Activated T-helper 17 cell treated with anti-CD3 and anti-CD28 coated beads, Interleukin-2, amount 50 U/mL, for 72 hours (primary cell): Measurements from ENCODE around the gene B3GNT9. TPM values are rescaled to one million over a fixed set of nuclear protein-coding genes. Genes with fewer than 3 reads are reported as not detected.

Experiments
- ATAC-seq: fragments of 150-1000 bp; cut with Tn5 transposase; replicated peaks from 2 replicates; pipeline ENCODE4 v1.10.0; 2021; ENCODE audit warnings: mild to moderate bottlenecking, moderate library complexity
- H3K27ac Mint-ChIP-seq: one replicate; pipeline ENCODE4 v1.8.0; 2022; ENCODE audit warnings: mixed read lengths
- H3K27me3 Mint-ChIP-seq: one replicate; pipeline ENCODE4 v1.8.0; 2022; ENCODE audit warnings: mixed read lengths
- H3K36me3 Mint-ChIP-seq: one replicate; pipeline ENCODE4 v1.8.0; 2022; ENCODE audit warnings: low read depth, mild to moderate bottlenecking, mixed read lengths
- H3K4me1 Mint-ChIP-seq: one replicate; pipeline ENCODE4 v1.8.0; 2022; ENCODE audit warnings: mixed read lengths
- H3K4me3 Mint-ChIP-seq: one replicate; pipeline ENCODE4 v1.8.0; 2022; ENCODE audit warnings: mild to moderate bottlenecking, mixed read lengths
- H3K9me3 Mint-ChIP-seq: one replicate; pipeline ENCODE4 v1.8.0; 2022; ENCODE audit warnings: mixed read lengths
- total RNA-seq, 2 donors: library from RNA; stranded (reverse); gene quantifications; one replicate each; pipeline ENCODE4 v1.2.3, GENCODE V29; 2022

B3GNT9 gene
- total RNA-seq, 2 donors from 2014 or later = 8.3 to 12.3 TPM

DNA sequence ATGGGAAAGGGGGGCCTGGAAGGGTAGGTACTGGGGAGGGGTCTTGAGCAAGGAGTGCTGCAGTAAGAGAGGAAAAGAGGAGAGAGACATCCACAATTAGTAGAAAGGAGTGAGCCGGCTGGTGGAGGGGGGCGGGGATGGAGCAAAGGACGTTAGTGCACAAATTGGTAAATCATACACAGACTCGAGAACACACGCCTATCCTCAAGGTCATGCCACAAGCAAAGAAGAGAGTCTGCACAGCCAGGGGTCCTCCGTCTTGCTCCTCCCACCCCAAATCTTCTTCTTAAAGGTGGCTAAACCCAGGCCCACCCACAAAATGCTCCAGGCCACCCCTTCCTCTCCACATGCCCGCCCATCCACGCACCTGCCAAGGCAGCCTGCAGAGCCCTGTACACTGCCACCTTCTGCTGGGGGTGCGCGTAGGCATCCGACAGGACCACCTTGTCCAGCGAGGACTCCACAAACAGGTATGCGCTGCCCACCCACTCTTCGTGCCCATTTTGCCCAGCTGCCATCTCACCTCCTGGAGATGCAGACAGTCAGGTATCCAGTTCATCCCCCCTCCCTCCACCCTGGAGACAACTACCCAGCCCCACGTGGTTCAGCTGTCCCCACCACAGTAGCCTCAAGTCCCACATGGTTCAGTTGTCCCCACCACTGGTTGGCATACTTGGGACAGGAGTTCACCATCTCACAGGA is 5.5 kb upstream of the B3GNT9 start:
- Mint-ChIP-seq H3K36me3 (peaks cover 53% of the 10 kb centered on the region), H3K9me3 (no peaks in the 10 kb centered on the region), H3K27me3 (no peaks in the 10 kb centered on the region), H3K4me3 (peak overlapping the region; percentile 94), H3K27ac (no peak overlapping the region), H3K4me1 (peaks cover 38% of the 10 kb centered on the region)
- no peak for ATAC-seq

DNA sequence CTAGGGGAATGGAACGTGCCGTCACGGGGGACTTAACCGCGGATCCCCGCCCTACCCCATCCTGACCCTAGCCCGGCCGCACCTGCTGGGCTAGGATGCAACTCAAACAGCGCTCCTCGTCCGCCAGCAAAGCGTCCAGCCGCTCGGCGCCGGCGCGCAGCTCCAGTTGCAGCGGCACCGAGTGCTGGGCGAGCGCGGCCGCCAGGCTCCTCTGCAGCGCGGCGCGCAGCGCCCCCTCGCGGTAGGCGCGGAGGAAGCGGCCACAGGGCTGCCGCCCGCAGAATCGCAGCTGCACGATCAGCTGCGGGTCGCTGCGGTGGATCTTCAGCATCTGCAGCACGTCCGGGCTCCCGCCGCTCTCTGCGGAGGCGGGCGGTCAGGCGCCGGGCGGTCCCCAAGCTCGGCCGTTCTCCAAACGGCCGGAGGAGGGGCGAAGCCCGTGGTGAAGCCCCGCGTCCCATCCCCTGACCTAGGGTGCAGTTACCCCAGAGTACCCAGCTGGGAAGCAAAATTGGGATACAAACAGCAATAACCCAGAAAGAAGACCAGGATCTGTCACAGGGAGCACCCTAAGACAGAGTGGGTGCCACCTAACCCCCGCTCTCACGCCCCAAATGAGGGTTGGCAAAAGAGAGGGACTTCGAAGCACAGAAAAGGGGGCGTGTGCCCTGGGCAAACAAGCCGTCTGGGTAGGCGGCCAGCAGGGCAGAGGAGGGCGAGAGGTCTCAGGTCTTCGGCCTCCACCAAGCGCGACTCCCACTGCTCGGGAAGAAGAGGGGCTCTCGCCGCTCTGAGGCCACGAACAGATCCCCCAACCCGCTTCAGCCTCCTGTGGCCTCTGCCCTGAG is 4.7 kb upstream of the B3GNT9 start:
- peaks cover 46% of the 10 kb centered on the region for H3K36me3 Mint-ChIP-seq
- H3K27ac Mint-ChIP-seq = no peak overlapping the region
- H3K9me3 Mint-ChIP-seq = no peaks in the 10 kb centered on the region
- H3K4me1 Mint-ChIP-seq = peaks cover 38% of the 10 kb centered on the region
- peak overlapping the region; percentile 94 for H3K4me3 Mint-ChIP-seq
- H3K27me3 Mint-ChIP-seq = no peaks in the 10 kb centered on the region
- peak; percentile 35 for ATAC-seq

DNA sequence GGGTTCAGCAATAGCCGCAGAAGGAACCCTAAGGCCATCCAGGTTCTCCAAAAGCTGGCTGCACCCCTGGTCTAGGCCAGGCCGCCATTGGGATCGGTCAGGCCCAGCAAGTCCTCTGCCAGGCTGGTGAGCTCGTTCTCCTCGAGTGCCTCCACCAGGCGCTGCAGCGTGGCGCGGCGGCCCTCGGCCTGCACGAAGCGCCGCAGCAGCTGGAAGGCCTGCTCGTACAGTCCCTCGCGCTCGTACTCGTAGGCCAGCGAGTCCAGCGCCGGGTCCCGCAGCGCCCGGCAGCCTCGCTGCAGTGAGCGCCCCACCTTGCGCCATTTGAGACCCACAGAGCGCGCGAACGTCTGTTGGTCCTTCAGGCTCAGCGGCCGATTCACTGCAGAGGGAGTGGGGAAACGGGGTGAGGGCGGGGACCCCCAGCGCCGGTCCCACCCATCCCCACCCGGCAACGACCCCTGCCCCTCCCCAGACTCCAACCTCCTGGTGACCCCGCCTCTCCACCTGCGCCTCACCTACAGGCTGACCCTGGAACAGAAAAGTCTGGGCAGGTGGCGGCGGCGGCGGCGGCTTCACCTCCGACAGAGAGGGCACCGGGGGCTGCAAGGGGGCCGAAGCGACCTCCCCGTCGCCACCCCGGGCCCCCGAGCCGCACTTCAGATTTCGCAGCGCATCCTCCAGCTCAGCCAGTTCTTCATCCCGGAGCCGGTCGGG is 3.9 kb upstream of the B3GNT9 start:
- ATAC-seq = no peak
- no peak overlapping the region for H3K27ac Mint-ChIP-seq
- H3K4me3 Mint-ChIP-seq = peak overlapping the region; percentile 94
- peaks cover 38% of the 10 kb centered on the region for H3K4me1 Mint-ChIP-seq
- H3K27me3 Mint-ChIP-seq = no peaks in the 10 kb centered on the region
- H3K9me3 Mint-ChIP-seq = no peaks in the 10 kb centered on the region
- peaks cover 39% of the 10 kb centered on the region for H3K36me3 Mint-ChIP-seq

DNA sequence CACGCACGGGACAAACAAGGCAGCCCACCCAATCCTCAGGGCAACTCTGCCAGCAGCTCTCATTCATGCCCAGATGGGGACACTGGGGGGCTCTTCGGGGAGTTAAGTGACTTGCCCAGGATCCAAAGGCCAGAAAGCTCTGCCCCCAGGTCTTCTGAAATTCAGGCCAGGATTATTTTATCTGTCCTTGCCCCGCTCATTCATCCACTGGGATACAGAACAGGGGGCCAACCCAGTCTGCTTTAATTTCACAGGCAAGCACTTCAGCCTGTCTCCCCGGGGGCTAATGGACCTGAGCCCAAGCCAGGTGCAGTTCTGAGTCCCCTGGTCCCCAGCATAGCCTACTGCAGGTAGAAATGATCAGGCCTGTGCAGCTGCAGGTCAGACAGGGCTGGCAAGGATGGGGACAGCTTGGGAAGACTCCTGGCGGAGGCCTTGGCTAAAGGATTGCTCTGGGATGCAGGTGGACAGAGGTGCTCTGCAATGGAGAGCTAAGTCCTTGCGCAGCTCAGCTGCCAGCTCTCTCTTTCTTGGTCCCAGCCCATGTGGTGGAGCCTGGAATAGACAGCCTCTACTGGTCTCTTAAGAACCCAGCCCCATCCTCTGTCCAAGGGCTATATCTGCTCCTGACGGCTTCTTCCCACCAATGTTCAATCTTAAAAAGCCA is 766 bp upstream of the B3GNT9 start:
- H3K4me3 Mint-ChIP-seq = peak overlapping the region; percentile 77
- H3K27ac Mint-ChIP-seq = peak overlapping the region; percentile 75
- peaks cover 21% of the 10 kb centered on the region for H3K4me1 Mint-ChIP-seq
- peaks cover 40% of the 10 kb centered on the region for H3K36me3 Mint-ChIP-seq
- no peak for ATAC-seq
- no peaks in the 10 kb centered on the region for H3K27me3 Mint-ChIP-seq
- H3K9me3 Mint-ChIP-seq = no peaks in the 10 kb centered on the region

DNA sequence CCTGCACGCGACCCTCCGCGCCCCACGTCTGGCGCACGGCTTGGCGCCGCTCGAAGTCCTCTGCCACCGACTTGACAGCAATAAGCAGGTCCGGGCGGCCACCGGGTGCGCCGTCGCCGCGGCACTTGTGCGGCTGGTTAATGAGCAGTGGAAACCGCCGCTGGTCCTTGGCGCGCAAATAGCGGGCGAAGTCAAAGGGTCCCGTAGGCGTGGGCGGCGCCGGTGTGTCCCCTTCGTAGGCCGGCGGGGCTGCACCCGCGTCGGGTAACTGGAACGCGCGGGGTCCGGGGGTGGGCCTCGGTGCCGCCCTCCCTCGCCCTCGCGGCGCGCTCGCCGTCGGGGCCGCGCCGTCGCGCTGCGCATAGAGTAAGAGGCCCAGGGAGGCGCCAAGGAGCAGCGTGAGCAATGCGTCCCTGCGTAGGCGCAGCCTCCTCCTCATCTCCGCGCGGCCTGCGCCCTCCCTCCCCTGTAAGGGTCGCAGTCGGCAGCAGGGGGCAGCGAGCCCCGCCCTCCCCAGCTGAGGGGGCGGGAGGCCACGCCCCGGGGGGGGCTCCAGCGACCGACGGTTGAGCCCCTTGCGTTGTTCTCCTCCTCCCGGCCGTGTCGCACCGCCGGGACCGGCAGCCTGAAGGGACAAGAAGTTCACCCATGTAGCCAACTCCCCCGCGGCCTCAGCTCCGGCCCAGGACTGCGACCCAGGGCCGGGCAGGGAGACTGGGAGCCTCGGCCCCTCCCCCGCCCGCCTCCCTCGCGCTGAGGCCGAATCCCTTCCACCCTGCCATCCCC is 558 bp downstream of the B3GNT9 start:
- Mint-ChIP-seq H3K4me3 (peak overlapping the region; percentile 77), H3K4me1 (peaks cover 13% of the 10 kb centered on the region), H3K9me3 (no peaks in the 10 kb centered on the region), H3K27ac (no peak overlapping the region), H3K36me3 (peaks cover 48% of the 10 kb centered on the region), H3K27me3 (no peaks in the 10 kb centered on the region)
- ATAC-seq = peak; percentile 82

DNA sequence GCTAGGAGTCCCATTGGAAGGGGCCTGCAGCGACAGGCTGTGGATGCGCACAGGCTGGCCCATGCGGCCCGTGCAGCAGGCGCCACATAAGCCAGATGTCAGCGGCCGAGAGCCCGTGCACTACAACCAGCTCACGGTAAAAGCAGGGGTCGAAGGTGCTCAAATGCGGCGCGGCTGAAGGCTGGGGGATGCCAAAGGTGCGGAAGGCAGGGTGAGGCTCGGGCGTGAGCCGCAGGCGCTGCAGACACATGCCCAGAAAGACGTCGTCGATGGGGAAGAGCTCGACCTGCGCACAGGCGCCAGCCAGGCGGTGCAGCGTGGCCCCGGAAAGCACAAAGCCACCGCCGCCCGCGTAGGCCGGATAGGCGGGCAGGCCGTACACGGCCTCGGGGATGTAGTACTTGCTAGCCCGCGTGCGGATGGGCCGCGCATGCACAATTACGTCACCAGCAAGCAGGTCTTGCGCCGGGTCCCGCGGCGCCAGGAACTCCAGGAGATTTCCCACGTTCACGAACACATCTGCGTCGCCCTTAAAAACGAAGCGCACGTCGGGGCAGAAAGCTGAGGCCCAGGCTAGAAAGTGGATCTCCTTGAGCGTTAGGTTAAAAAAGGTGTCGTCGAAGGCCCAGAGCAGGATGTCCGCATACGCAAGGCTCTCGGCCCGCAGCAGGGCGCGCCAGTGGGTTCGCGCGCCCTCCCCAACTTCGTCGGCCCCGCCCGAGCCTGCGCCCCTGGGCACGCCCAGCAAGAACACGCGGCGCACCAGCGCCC is 1.3 kb downstream of the B3GNT9 start:
- no peak for ATAC-seq
- Mint-ChIP-seq H3K4me3 (peak overlapping the region; percentile 62), H3K27me3 (no peaks in the 10 kb centered on the region), H3K9me3 (no peaks in the 10 kb centered on the region), H3K4me1 (peaks cover 13% of the 10 kb centered on the region), H3K27ac (peak overlapping the region; percentile 58), H3K36me3 (peaks cover 56% of the 10 kb centered on the region)

DNA sequence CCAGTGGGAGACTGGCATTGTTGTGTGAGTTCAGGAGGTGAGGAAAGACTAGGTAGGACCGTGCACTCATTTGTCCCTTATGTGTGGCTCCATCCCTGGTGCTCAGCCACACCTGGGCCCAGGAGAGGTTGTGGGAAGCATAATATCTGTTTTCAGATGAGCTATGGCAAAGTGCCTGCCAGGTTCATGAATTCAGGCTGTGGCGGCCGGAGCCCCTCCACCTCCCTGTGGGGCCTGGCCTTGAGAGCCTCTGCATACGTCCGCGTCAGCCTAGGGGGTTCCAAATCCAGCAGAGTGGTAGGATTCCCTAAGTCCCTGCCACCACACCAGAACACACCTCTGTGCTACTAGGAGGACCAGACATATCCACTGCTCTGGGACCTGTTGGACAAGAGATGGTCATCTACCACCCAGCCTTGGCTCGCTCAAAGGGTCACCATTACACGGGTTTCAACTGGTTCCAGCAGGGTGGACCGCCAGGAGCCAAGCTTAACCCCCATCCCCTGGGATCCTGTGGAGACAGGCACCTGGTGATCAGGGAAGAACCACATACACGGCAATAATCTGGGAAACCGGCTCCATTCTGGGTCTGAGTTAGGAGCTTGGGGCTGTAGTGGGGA is 2.0 kb downstream of the B3GNT9 start:
- peak overlapping the region; percentile 62 for H3K4me3 Mint-ChIP-seq
- H3K36me3 Mint-ChIP-seq = peaks cover 57% of the 10 kb centered on the region
- H3K9me3 Mint-ChIP-seq = no peaks in the 10 kb centered on the region
- no peak for ATAC-seq
- no peaks in the 10 kb centered on the region for H3K27me3 Mint-ChIP-seq
- peak overlapping the region; percentile 58 for H3K27ac Mint-ChIP-seq
- peaks cover 13% of the 10 kb centered on the region for H3K4me1 Mint-ChIP-seq

DNA sequence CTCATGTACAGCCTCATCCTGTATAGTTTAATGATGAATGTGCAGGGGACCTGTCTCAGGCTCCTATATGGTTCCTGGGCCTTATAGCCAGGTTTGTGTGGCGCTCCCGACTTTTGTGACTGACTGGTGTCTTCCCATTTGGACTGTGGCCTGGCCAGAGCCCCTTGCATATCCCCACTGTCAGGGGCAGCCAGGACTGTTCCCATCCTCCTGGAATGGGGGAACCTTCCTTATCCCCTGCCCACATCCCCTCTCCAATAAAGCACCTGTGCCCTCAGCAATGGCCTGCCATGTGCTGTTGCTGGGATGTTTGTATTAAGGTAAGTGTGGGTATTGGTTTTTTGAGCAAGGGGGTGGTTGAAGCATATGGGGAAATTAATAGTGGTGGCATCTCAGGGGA is 2.6 kb downstream of the B3GNT9 start:
- peaks cover 11% of the 10 kb centered on the region for H3K4me1 Mint-ChIP-seq
- H3K4me3 Mint-ChIP-seq = peak overlapping the region; percentile 62
- H3K27me3 Mint-ChIP-seq = no peaks in the 10 kb centered on the region
- H3K9me3 Mint-ChIP-seq = no peaks in the 10 kb centered on the region
- peak overlapping the region; percentile 58 for H3K27ac Mint-ChIP-seq
- no peak for ATAC-seq
- peaks cover 59% of the 10 kb centered on the region for H3K36me3 Mint-ChIP-seq

DNA sequence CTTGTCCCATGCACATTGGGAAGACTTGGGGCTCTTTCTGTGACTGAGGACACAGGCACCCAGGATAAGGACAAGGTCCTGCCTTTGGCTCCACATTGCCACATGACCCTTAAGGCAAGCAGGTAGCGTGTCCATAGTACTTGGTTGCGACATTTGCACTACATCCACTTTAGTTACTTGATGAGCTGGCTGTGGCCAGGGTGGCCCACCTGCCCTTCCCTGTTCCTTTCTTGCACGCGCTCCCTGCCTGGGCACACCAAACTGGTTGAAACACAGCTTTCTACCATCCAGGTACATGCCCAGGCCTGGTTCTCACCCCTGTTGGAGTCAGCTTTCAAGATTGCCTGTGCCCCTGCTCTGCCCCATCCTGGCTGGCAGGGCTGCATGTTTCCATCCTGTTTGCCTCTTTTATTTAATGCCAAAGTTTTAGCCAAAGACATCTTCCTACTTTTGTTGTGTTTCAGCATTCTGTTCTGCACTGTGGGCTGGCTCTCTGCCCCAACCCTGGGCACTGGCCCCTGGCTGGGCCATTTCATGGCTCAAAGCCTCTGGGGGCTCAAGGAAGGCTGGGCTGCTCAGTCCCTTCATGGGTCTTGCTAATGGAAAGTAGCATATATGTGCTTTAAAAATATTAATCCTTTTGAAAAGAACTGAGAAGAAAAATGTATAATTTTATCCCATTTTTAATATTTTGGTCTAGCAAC is 3.2 kb downstream of the B3GNT9 start:
- Mint-ChIP-seq H3K9me3 (no peaks in the 10 kb centered on the region), H3K4me3 (no peak overlapping the region), H3K27me3 (no peaks in the 10 kb centered on the region), H3K36me3 (peaks cover 65% of the 10 kb centered on the region), H3K4me1 (peaks cover 5% of the 10 kb centered on the region), H3K27ac (peak overlapping the region; percentile 16)
- ATAC-seq = no peak

DNA sequence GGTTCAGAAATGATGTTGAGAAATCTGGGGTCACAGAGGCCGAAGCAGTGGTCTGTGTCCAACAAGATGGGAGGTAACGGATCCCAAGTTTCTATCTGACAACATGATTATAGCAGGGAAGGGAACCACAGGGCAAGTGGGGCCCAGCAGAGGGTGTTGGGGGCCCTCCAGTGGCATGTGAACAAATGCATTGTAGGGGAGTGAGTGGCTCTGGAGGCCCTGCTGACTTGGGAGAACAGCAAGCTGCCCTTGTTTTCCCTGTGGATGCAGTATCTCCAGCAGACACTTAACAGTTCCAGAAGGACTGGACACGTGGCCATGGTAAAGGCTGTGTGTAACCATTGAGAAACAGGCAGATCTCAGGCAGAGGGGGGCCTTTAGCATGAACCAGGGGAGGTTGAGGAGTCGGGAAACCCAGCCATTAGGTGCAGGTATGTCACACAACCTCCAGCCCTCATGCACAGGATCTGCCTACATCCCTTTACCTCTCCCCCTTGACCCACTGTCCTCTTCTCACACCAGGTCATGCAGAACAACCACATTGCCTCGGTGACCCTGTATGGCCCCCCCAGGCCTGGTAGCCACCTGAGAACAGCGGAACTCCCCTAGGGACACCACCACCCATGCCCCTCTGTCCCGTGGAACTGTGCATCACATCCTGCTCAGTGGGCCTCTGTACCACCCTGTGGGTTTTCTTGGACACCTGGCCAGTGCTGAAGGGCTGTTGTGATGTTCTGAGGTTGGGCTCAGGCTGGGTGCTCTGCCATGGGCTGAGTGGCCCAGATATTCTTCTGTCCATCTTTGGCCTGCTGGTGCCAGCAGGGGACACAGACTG is 4.1 kb downstream of the B3GNT9 start:
- Mint-ChIP-seq H3K36me3 (peaks cover 66% of the 10 kb centered on the region), H3K27ac (peak overlapping the region; percentile 59), H3K27me3 (no peaks in the 10 kb centered on the region), H3K9me3 (no peaks in the 10 kb centered on the region), H3K4me1 (peaks cover 5% of the 10 kb centered on the region), H3K4me3 (no peak overlapping the region)
- no peak for ATAC-seq

DNA sequence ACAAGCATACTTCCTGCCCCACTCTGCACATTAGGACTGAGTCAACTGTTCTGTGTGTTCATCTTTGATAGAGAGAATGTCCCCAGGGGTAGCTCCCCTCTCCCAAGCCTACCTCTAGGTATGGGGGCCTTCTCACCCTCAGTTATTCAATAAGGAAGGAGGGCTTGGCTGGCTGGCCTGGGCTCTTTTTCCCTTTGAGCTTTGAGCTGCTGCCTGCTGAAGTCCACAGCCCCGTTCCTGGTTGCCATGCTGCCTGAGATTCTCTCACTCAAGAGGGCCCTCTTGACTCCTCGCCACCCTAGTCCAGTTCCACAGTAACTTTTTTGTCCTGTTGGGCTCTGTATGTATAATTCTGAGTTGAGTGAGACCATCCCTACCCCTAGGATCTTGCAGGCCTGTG is 5.1 kb downstream of the B3GNT9 start:
- peaks cover 5% of the 10 kb centered on the region for H3K4me1 Mint-ChIP-seq
- H3K9me3 Mint-ChIP-seq = no peaks in the 10 kb centered on the region
- H3K27me3 Mint-ChIP-seq = no peaks in the 10 kb centered on the region
- no peak overlapping the region for H3K4me3 Mint-ChIP-seq
- peak overlapping the region; percentile 41 for H3K27ac Mint-ChIP-seq
- ATAC-seq = no peak
- peaks cover 72% of the 10 kb centered on the region for H3K36me3 Mint-ChIP-seq

DNA sequence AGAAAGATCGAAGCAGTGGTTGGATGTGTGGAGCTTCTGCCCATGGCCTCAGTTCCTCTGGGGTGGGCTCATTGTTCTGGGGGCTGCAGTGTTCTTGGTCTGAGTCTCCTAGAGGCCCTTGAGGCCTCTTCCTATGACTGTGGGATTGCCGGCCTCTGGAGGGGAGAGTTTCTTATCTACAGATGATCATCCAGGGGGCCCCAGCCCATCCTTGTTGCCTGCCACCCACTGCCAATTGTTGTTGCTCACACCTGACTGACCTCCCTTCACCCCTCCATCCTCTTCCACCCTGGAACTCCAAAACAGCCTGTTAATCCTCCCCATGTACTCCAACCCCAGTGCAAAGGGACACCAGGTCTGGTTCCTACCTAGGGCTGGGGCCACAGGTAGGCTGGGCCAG is 5.9 kb downstream of the B3GNT9 start:
- H3K27me3 Mint-ChIP-seq = no peaks in the 10 kb centered on the region
- H3K27ac Mint-ChIP-seq = peak overlapping the region; percentile 41
- H3K36me3 Mint-ChIP-seq = peaks cover 80% of the 10 kb centered on the region
- no peaks in the 10 kb centered on the region for H3K9me3 Mint-ChIP-seq
- H3K4me3 Mint-ChIP-seq = no peak overlapping the region
- H3K4me1 Mint-ChIP-seq = peaks cover 5% of the 10 kb centered on the region
- no peak for ATAC-seq
